Activated CD4-positive, alpha-beta T cell treated with anti-CD3 and anti-CD28 coated beads, Interleukin-2, amount 10 ng/mL, durations not matched to agents 24 days and 14 days (primary cell): ENCODE measurements around the gene HOXB3. TPM values are rescaled to one million over a fixed set of nuclear protein-coding genes. Genes with fewer than 3 reads are reported as not detected.

ENCODE experiments used
- DNase-seq: peaks from one replicate; pipeline ENCODE4 v3.0.0; 2022
- H3K27ac Mint-ChIP-seq: one replicate; pipeline ENCODE4 v1.8.0; 2022; ENCODE audit warnings: mild to moderate bottlenecking, mixed read lengths
- H3K27me3 Mint-ChIP-seq: one replicate; pipeline ENCODE4 v1.8.0; 2022; ENCODE audit warnings: mixed read lengths
- H3K36me3 Mint-ChIP-seq: one replicate; pipeline ENCODE4 v1.8.0; 2022; ENCODE audit warnings: low read depth, mild to moderate bottlenecking, mixed read lengths
- H3K4me1 Mint-ChIP-seq: one replicate; pipeline ENCODE4 v1.8.0; 2021; ENCODE audit warnings: mixed read lengths
- H3K4me3 Mint-ChIP-seq: one replicate; pipeline ENCODE4 v1.8.0; 2022; ENCODE audit warnings: mild to moderate bottlenecking, moderate library complexity, mixed read lengths
- H3K9me3 Mint-ChIP-seq: one replicate; pipeline ENCODE4 v1.8.0; 2021; ENCODE audit warnings: mixed read lengths
- intact Hi-C: fragments of 100-400 bp; cut with micrococcal nuclease; formaldehyde crosslinking; loops from one replicate; pipeline ENCODE4 v1.15.1; 2023
- total RNA-seq: library from RNA; stranded (reverse); gene quantifications from 2 replicates; pipeline ENCODE4 v1.2.3, GENCODE V29; 2022

Gene HOXB3
- total RNA-seq = 3.6 and 3.7 TPM in 2 replicates

- Mint-ChIP-seq H3K36me3 (no peaks in the 10 kb centered on the region), H3K27ac (no peak within 1 kb of the TSS), H3K9me3 (no peaks in the 10 kb centered on the region), H3K4me3 (peak within 1 kb of the TSS; percentile 4), H3K27me3 (peaks cover 82% of the 10 kb centered on the region), H3K4me1 (peaks cover 51% of the 10 kb centered on the region)
- DNase-seq = no peak
- intact Hi-C loops = loop anchor here (5.0 to 10.0 kb wide), 4 partner anchors 37 to 485 kb away; partner anchors contain the start of genes CBX1, HOXB9 and SNX11
These were observed at the start of gene HOXB3 for GRCh38 chr17:48589831-48590606. TSS of gene HOXB3 (minus strand) at chr17:48590241. CDS start at chr17:48552474, 37,767 bp downstream.

- intact Hi-C loops = no loop called here
These were observed 49.1 kb upstream of the HOXB3 start for GRCh38 chr17:48639136-48639535.

GRCh38 chr17:48637323-48638260, 47.6 kb upstream of the HOXB3 start:
- intact Hi-C loops = no loop called here
- no peak for DNase-seq
- peaks cover 2% of the 10 kb centered on the region for H3K36me3 Mint-ChIP-seq
- peaks cover 11% of the 10 kb centered on the region for H3K4me1 Mint-ChIP-seq
- H3K27ac Mint-ChIP-seq = no peak overlapping the region
- peaks cover 94% of the 10 kb centered on the region for H3K27me3 Mint-ChIP-seq
- no peaks in the 10 kb centered on the region for H3K9me3 Mint-ChIP-seq
- H3K4me3 Mint-ChIP-seq = no peak overlapping the region

More at GRCh38 chr17:48639136-48639535, 49.1 kb upstream of the HOXB3 start:
- Mint-ChIP-seq H3K36me3 (peaks cover 2% of the 10 kb centered on the region), H3K27me3 (peaks cover 97% of the 10 kb centered on the region), H3K4me1 (peaks cover 9% of the 10 kb centered on the region), H3K9me3 (no peaks in the 10 kb centered on the region), H3K4me3 (no peak overlapping the region), H3K27ac (no peak overlapping the region)
- no peak for DNase-seq

GRCh38 chr17:48636177-48637018, 46.4 kb upstream of the HOXB3 start:
- Mint-ChIP-seq H3K4me3 (no peak overlapping the region), H3K36me3 (no peaks in the 10 kb centered on the region), H3K27ac (no peak overlapping the region), H3K27me3 (peaks cover 92% of the 10 kb centered on the region), H3K9me3 (no peaks in the 10 kb centered on the region), H3K4me1 (peaks cover 8% of the 10 kb centered on the region)
- intact Hi-C loops = loop anchor here (1.0 kb wide), 1 partner anchor 10 kb away; the partner anchor contains the start of gene HOXB9
- DNase-seq = peak; percentile 91

- Mint-ChIP-seq H3K4me3 (peak overlapping the region; percentile 47), H3K9me3 (no peaks in the 10 kb centered on the region), H3K27me3 (peaks cover 89% of the 10 kb centered on the region), H3K36me3 (no peaks in the 10 kb centered on the region), H3K27ac (no peak overlapping the region), H3K4me1 (peaks cover 6% of the 10 kb centered on the region)
- intact Hi-C loops = no loop called here
- no peak for DNase-seq
These were observed 44.6 kb upstream of the HOXB3 start for GRCh38 chr17:48634493-48635208.

- Mint-ChIP-seq H3K36me3 (no peaks in the 10 kb centered on the region), H3K9me3 (no peaks in the 10 kb centered on the region), H3K27me3 (peaks cover 89% of the 10 kb centered on the region), H3K27ac (no peak overlapping the region), H3K4me3 (no peak overlapping the region), H3K4me1 (peaks cover 6% of the 10 kb centered on the region)
- DNase-seq = no peak
- intact Hi-C loops = no loop called here
These were observed 43.2 kb upstream of the HOXB3 start for GRCh38 chr17:48633266-48633677.

- DNase-seq = no peak
- H3K9me3 Mint-ChIP-seq = no peaks in the 10 kb centered on the region
- no peak overlapping the region for H3K27ac Mint-ChIP-seq
- H3K27me3 Mint-ChIP-seq = peaks cover 90% of the 10 kb centered on the region
- intact Hi-C loops = no loop called here
- peaks cover 6% of the 10 kb centered on the region for H3K4me1 Mint-ChIP-seq
- peak overlapping the region; percentile 33 for H3K4me3 Mint-ChIP-seq
- no peaks in the 10 kb centered on the region for H3K36me3 Mint-ChIP-seq
These were observed 42.7 kb upstream of the HOXB3 start for GRCh38 chr17:48632579-48633265.

GRCh38 chr17:48631693-48632578, 41.9 kb upstream of the HOXB3 start:
- H3K36me3 Mint-ChIP-seq = no peaks in the 10 kb centered on the region
- H3K27me3 Mint-ChIP-seq = peaks cover 90% of the 10 kb centered on the region
- intact Hi-C loops = no loop called here
- no peak overlapping the region for H3K4me3 Mint-ChIP-seq
- H3K4me1 Mint-ChIP-seq = peaks cover 6% of the 10 kb centered on the region
- H3K9me3 Mint-ChIP-seq = no peaks in the 10 kb centered on the region
- no peak overlapping the region for H3K27ac Mint-ChIP-seq
- no peak for DNase-seq

GRCh38 chr17:48630925-48631692, 41.1 kb upstream of the HOXB3 start:
- intact Hi-C loops = no loop called here
- no peak for DNase-seq
- no peak overlapping the region for H3K27ac Mint-ChIP-seq
- no peaks in the 10 kb centered on the region for H3K36me3 Mint-ChIP-seq
- peaks cover 89% of the 10 kb centered on the region for H3K27me3 Mint-ChIP-seq
- no peaks in the 10 kb centered on the region for H3K9me3 Mint-ChIP-seq
- H3K4me1 Mint-ChIP-seq = peaks cover 8% of the 10 kb centered on the region
- H3K4me3 Mint-ChIP-seq = no peak overlapping the region

GRCh38 chr17:48630009-48630924, 40.2 kb upstream of the HOXB3 start:
- DNase-seq = no peak
- Mint-ChIP-seq H3K27me3 (peaks cover 84% of the 10 kb centered on the region), H3K9me3 (no peaks in the 10 kb centered on the region), H3K4me3 (no peak overlapping the region), H3K4me1 (peaks cover 11% of the 10 kb centered on the region), H3K27ac (no peak overlapping the region), H3K36me3 (no peaks in the 10 kb centered on the region)
- intact Hi-C loops = no loop called here
